Head of caudate nucleus (tissue), 42 donors: ENCODE measurements around the gene HAND2.

Experiments
- DNase-seq, 42 donors: peaks; one replicate each; pipeline versions ENCODE4 v3.0.0 to v3.0.0-alpha.2; 2020 to 2021; ENCODE audit warnings: mixed read lengths in 7 of 42
- intact Hi-C: fragments of 100-400 bp; cut with DNase I; formaldehyde crosslinking; loops from one replicate; pipeline ENCODE4 v1.15.0; 2022

HAND2 gene

GRCh38 chr4:173490817-173491528 is 39.1 kb downstream of the HAND2 start:
- DNase-seq: peak in 1 of 42 donors; percentile 12
- intact Hi-C loops: loop anchor here (5.0 kb wide), 1 partner anchor 74 kb away; no protein-coding TSS in a partner anchor

GRCh38 chr4:173490256-173490655 is 39.8 kb downstream of the HAND2 start:
- intact Hi-C loops: loop anchor here (5.0 kb wide), 1 partner anchor 73 kb away; no protein-coding TSS in a partner anchor
- no peak for DNase-seq

- no peak for DNase-seq
- intact Hi-C loops: no loop called here
These were observed 40.5 kb downstream of the HAND2 start for GRCh38 chr4:173489514-173489913.

DNA sequence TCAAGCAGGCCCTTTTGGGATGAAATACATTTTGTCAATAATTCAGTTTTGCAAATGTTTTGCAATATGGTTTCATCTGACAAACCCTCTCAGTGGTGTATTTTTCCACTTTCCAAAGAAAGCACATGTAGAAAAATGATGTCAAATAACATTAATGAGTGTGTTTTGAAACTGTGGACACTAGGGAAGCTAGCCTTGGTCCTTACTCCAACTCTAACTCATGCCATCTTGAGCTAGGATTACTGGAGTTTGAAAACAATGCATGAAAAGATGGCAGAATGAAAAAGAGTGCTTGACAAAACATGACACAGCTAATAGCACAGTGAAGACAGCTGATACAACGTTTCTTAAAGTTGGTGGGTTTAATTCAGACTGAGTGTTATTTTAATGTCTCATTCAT is 41.4 kb downstream of the HAND2 start:
- no peak for DNase-seq
- intact Hi-C loops: no loop called here

GRCh38 chr4:173488074-173488473 is 42.0 kb downstream of the HAND2 start:
- intact Hi-C loops: no loop called here
- no peak for DNase-seq

DNA sequence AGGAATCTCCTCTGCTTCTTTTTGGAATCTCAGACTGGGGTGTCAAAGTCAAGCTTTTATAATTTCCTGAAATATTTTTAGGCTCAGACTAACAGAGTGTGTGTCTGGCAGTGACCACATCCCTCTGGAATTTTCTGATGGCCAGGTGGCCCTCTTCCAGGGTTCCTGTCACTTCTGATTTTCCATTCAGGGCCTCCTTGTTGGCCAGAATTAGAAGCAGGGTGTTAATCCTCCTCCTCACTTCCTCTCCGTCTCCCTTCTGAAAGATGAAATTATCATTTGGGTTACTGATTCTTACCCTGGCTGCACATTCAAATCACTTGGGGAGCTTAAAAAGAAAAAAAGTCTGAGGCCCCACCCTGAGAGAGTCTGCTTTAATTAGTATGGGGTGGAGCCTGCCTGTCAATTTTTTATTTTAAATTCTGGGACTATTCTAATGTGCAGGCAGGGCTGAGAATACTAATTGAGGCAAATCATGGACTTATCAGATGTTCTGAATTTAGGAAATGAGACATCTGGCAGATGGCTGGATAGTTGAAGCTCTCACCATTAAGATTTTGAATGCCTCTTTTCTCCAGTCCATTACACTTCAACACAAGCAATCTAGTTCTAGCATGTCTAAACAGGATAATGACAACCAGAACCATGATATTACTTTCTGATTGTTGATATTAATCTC is 43.2 kb downstream of the HAND2 start:
- intact Hi-C loops: no loop called here
- DNase-seq: no peak

DNA sequence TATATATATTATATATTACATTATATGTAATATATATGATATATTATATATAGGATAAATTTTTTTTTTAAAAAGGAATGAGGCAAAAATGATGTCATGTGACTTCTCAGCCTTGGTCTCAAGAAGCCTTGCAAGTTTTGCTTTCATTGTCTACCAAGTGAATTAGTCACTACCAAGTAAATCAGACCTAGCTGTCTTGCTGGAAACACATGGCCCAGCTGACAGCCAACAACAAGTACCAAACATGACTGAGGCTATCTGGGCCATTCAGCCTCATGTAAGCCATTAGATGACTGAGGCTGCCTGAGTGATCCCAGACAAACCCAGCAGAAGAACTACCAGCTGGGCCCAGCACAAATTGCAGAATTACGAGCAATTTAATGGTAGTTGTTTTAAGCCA is 44.9 kb downstream of the HAND2 start:
- intact Hi-C loops: no loop called here
- DNase-seq: no peak

DNA sequence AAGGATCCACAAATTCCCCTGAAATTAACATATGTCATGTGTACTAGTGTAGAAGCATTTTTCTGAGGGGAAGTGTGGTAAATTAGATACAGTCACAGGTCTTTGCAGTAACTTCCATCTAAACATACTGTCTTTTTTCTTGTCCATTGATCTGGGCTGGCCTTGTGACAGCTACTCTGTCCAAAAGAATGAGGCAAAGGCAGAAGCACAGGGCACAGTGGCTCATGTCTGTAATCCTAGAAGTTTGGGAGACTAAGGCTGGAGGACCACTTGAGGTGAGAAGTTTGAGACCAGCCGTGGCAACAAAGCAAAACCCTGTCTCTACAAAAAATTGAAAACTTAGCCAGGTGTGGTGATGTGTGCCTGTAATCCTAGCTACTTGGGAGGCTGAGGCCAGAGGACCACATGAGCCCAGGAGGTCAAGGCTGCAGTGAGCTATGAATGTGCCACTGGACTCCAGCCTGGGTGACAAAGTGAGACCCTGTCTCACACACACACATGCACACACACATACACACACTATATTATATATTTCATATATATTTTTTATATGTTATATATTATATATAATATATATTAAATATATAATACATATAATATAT is 47.6 kb downstream of the HAND2 start:
- DNase-seq: no peak
- intact Hi-C loops: no loop called here

DNA sequence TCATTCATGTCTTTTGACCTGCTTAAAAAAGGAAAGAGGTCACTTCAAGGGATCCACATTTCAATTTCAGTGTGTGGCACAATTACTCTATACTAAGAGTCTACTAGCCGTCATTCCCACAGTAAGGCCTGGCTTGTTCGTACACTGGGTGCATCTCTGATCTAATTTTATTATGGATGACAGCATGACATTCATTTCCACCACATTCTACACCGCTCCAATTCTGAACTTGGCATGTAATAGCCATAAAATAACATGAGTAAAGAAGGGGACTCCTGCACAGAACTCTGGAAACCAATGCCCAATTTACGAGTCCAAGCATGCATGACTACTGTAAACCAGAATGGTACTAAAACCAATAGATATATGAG is 51.1 kb downstream of the HAND2 start:
- intact Hi-C loops: no loop called here

GRCh38 chr4:173478201-173478912 is 51.7 kb downstream of the HAND2 start:
- no peak for DNase-seq
- intact Hi-C loops: no loop called here

More for the DNA sequence above, 51.1 kb downstream of the HAND2 start:
- DNase-seq: no peak

- intact Hi-C loops: no loop called here
- DNase-seq: no peak
These were observed 53.0 kb downstream of the HAND2 start for GRCh38 chr4:173477016-173477415.
